HepG2 (cell line): Measurements from ENCODE around the gene ANKRD2. TPM values are rescaled to one million over a fixed set of nuclear protein-coding genes. Genes with fewer than 3 reads are reported as not detected.
A peak's percentile ranks its signal among the peaks of the same experiment; 100 is the strongest.

ENCODE experiments used
- FOSL2 ChIP-seq: sonication (generic); formaldehyde crosslinking; IDR thresholded peaks from 2 replicates; pipeline ENCODE4 v1.4.0; 2020; ENCODE audit warnings: missing genetic modification reagents
- IKZF1 ChIP-seq: fragments of 450-650 bp; IDR thresholded peaks from 2 replicates; pipeline ENCODE4 v1.7.1; 2016
- MIER2 ChIP-seq: IDR thresholded peaks from 2 replicates; pipeline ENCODE4 v1.6.1; 2016; ENCODE audit warnings: missing biosample characterization, missing genetic modification reagents
- MTF1 ChIP-seq: sonication (generic); formaldehyde crosslinking; IDR thresholded peaks from 2 replicates; pipeline ENCODE4 v1.5.0; 2020; ENCODE audit warnings: missing genetic modification reagents
- PAX8 ChIP-seq: sonication (generic); formaldehyde crosslinking; IDR thresholded peaks from 2 replicates; pipeline ENCODE4 v1.8.0; 2022; ENCODE audit warnings: mild to moderate bottlenecking, missing genetic modification reagents, borderline replicate concordance
- RFXAP ChIP-seq: sonication (generic); formaldehyde crosslinking; IDR thresholded peaks from 2 replicates; pipeline ENCODE4 v1.4.0; 2020; ENCODE audit warnings: missing genetic modification reagents, borderline replicate concordance
- TEAD3 ChIP-seq: optimal IDR thresholded peaks from 2 replicates; pipeline ENCODE3; 2016; ENCODE audit warnings: borderline replicate concordance
- XRCC5 ChIP-seq: fragments of 200-400 bp; formaldehyde crosslinking; optimal IDR thresholded peaks from 2 replicates; pipeline ENCODE3; 2017; ENCODE audit warnings: mild to moderate bottlenecking, low read length
- ZIK1 ChIP-seq: sonication (generic); formaldehyde crosslinking; IDR thresholded peaks from 2 replicates; pipeline ENCODE4 v1.5.0; 2020; ENCODE audit warnings: mild to moderate bottlenecking, low read depth, missing genetic modification reagents, borderline replicate concordance
- ZNF232 ChIP-seq: sonication (generic); formaldehyde crosslinking; IDR thresholded peaks from 2 replicates; pipeline ENCODE4 v1.4.0; 2020; ENCODE audit warnings: missing genetic modification reagents, borderline replicate concordance
- ZNF354B ChIP-seq: sonication (generic); formaldehyde crosslinking; IDR thresholded peaks from 2 replicates; pipeline ENCODE4 v1.8.0; 2022; ENCODE audit warnings: mild to moderate bottlenecking, missing genetic modification reagents
- ZNF672 ChIP-seq: sonication (generic); formaldehyde crosslinking; IDR thresholded peaks from 2 replicates; pipeline ENCODE4 v1.8.1; 2022; ENCODE audit warnings: missing genetic modification reagents
- ZNF687 ChIP-seq: sonication (generic); formaldehyde crosslinking; IDR thresholded peaks from 2 replicates; pipeline ENCODE4 v1.5.1; 2020; ENCODE audit warnings: mild to moderate bottlenecking, missing genetic modification reagents, moderate library complexity
- polyA plus RNA-seq, 8 experiments: library from polyadenylated mRNA; depleted of rRNA in 3 of 8; stranded (reverse) in 7 of 8; unstranded in 1 of 8; fragments of >200 nt; fragmentation: Illumina TruSeq in 4 of 8; extraction: Trizol in 4 of 8; gene quantifications; 2 replicates each; pipeline versions ENCODE4 v1.2.1 to v1.2.3, GENCODE V29; 2011 to 2016; ENCODE audit warnings: low read depth in 4 of 8, missing spikeins in 1 of 8, mixed read lengths in 1 of 8; ENCODE audit not compliant: insufficient read depth in 1 of 8
- total RNA-seq, 5 experiments: library from RNA; depleted of rRNA; stranded (reverse); fragments of >200 nt; fragmentation: Illumina TruSeq; extraction: Trizol; gene quantifications; 2 replicates each; pipeline ENCODE4 v1.2.3, GENCODE V29; 2016; ENCODE audit warnings: low read depth in 1 of 5
- TF ChIP-seq, protein P1 (sequence below): sonication (generic); formaldehyde crosslinking; conservative IDR thresholded peaks from 2 replicates; pipeline ENCODE4 v1.4.0; 2020; ENCODE audit warnings: missing genetic modification reagents
- TF ChIP-seq, protein P2 (sequence below): sonication (generic); formaldehyde crosslinking; IDR thresholded peaks from 2 replicates; pipeline ENCODE4 v1.8.1; 2022; ENCODE audit warnings: mild to moderate bottlenecking, missing genetic modification reagents
- TF ChIP-seq, protein P3 (sequence below): sonication (generic); formaldehyde crosslinking; IDR thresholded peaks from 2 replicates; pipeline ENCODE4 v1.9.0; 2022; ENCODE audit warnings: missing genetic modification reagents, mild to moderate bottlenecking, borderline replicate concordance
- TF ChIP-seq, protein P4 (sequence below): sonication (generic); formaldehyde crosslinking; IDR thresholded peaks from 2 replicates; pipeline ENCODE4 v1.4.0; 2020; ENCODE audit warnings: missing genetic modification reagents

ANKRD2 gene
- total and polyA plus RNA-seq, 2 of the 13 experiments (the other 11 are each of a cell fraction or from before 2014, with no cell fraction given): not detected

GRCh38 chr10:97543025-97543546 lies 29.5 kb upstream of the ANKRD2 start (continued):
- TF ChIP-seq, protein P1, sequence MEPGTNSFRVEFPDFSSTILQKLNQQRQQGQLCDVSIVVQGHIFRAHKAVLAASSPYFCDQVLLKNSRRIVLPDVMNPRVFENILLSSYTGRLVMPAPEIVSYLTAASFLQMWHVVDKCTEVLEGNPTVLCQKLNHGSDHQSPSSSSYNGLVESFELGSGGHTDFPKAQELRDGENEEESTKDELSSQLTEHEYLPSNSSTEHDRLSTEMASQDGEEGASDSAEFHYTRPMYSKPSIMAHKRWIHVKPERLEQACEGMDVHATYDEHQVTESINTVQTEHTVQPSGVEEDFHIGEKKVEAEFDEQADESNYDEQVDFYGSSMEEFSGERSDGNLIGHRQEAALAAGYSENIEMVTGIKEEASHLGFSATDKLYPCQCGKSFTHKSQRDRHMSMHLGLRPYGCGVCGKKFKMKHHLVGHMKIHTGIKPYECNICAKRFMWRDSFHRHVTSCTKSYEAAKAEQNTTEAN (CRISPR knock-in tag): no peak
- peak; percentile 94 for TF ChIP-seq FOSL2 (CRISPR knock-in tag)
- TF ChIP-seq MTF1 (CRISPR knock-in tag): no peak
- TF ChIP-seq ZNF354B (CRISPR knock-in tag): no peak
- no peak for TF ChIP-seq RFXAP (CRISPR knock-in tag)
- peak; percentile 25 for TF ChIP-seq XRCC5
- TF ChIP-seq ZNF687 (CRISPR knock-in tag): peak; percentile 47
- TF ChIP-seq IKZF1: no peak
- TF ChIP-seq ZNF672 (CRISPR knock-in tag): no peak
- no peak for TF ChIP-seq ZIK1 (CRISPR knock-in tag)
- TF ChIP-seq, protein P2, sequence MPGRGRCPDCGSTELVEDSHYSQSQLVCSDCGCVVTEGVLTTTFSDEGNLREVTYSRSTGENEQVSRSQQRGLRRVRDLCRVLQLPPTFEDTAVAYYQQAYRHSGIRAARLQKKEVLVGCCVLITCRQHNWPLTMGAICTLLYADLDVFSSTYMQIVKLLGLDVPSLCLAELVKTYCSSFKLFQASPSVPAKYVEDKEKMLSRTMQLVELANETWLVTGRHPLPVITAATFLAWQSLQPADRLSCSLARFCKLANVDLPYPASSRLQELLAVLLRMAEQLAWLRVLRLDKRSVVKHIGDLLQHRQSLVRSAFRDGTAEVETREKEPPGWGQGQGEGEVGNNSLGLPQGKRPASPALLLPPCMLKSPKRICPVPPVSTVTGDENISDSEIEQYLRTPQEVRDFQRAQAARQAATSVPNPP (CRISPR knock-in tag): no peak
- TF ChIP-seq PAX8 (CRISPR knock-in tag): no peak
- TF ChIP-seq, protein P3, sequence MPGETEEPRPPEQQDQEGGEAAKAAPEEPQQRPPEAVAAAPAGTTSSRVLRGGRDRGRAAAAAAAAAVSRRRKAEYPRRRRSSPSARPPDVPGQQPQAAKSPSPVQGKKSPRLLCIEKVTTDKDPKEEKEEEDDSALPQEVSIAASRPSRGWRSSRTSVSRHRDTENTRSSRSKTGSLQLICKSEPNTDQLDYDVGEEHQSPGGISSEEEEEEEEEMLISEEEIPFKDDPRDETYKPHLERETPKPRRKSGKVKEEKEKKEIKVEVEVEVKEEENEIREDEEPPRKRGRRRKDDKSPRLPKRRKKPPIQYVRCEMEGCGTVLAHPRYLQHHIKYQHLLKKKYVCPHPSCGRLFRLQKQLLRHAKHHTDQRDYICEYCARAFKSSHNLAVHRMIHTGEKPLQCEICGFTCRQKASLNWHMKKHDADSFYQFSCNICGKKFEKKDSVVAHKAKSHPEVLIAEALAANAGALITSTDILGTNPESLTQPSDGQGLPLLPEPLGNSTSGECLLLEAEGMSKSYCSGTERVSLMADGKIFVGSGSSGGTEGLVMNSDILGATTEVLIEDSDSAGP (CRISPR knock-in tag): no peak
- TF ChIP-seq ZNF232 (CRISPR knock-in tag): no peak
- TF ChIP-seq, protein P4, sequence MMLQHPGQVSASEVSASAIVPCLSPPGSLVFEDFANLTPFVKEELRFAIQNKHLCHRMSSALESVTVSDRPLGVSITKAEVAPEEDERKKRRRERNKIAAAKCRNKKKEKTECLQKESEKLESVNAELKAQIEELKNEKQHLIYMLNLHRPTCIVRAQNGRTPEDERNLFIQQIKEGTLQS (CRISPR knock-in tag): peak; percentile 71
- no peak for TF ChIP-seq MIER2 (CRISPR knock-in tag)
- TF ChIP-seq TEAD3 (CRISPR knock-in tag): peak; percentile 18
